DLD1 (cell line): Measurements from ENCODE around the gene FGD2.

Source experiments
- in situ Hi-C: cut with HindIII; loops from 2 replicates; pipeline ENCODE4 v1.10.0; 2017; ENCODE audit warnings: low sequenced_read_pairs

FGD2 gene

DNA sequence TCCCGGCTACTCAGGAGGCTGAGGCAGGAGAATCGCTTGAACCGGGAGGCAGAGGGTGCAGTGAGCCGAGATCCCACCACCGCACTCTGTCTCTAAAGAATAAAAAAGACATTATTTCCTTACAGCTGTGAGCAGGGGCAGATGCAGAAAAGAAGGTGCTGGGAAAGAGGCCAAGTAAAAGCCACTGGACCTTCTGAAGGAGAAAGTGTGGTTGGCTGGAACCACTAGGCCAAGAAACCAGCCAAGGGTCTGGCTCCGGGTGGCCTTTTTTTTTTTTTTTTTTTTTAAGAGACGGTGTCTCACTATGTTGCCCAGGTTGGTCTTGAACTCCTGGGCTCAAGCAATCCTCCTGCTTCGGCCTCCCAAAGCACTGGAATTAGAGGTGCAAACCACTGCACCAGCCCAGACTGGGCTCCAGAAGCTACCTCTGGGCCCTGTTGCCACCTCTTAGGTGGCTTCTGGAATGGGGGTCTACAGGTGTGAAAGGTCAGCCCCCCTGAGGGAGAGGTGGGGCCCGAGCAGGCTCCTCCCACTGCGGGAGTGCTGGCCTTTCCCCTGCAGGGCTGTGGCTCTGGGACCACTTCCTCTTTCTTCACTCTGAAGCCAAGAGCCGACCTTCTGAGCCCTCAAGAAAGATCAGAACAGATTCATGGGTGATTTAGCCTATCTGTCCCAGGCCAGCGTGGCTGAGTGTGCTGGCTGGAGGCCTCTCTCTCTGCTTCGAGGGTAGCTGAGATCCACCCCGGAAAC, at the start of gene FGD2:
TSS of gene FGD2 (plus strand) at position 595 of the 750 bp plus-strand sequence. CDS start 163 bp downstream, outside the sequence.
- in situ Hi-C loops = no loop called here

GRCh38 chr6:36955671-36956445, 49.6 kb upstream of the FGD2 start:
- in situ Hi-C loops = no loop called here

DNA sequence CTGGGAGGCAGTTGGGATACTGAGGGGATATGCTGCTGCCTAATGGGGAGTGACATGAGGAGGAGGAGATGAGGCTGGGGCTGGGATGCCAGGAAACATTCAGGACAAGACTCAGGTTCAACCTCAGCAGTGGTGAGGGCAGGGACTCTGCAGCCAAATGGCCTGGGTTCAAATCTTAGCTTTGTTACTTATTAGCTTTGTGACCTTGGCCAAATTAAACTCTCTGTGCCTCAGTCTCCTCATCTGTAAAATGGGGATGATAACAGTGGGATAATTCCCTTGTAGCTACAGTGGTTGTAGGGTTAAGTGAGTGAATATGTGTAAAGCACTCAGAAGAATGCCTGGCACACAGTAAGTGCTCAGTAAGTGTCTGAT, 49.0 kb upstream of the FGD2 start:
- in situ Hi-C loops = no loop called here

GRCh38 chr6:36957773-36958271, 47.6 kb upstream of the FGD2 start:
- in situ Hi-C loops = no loop called here

GRCh38 chr6:36958775-36959554, 46.5 kb upstream of the FGD2 start:
- in situ Hi-C loops = no loop called here

DNA sequence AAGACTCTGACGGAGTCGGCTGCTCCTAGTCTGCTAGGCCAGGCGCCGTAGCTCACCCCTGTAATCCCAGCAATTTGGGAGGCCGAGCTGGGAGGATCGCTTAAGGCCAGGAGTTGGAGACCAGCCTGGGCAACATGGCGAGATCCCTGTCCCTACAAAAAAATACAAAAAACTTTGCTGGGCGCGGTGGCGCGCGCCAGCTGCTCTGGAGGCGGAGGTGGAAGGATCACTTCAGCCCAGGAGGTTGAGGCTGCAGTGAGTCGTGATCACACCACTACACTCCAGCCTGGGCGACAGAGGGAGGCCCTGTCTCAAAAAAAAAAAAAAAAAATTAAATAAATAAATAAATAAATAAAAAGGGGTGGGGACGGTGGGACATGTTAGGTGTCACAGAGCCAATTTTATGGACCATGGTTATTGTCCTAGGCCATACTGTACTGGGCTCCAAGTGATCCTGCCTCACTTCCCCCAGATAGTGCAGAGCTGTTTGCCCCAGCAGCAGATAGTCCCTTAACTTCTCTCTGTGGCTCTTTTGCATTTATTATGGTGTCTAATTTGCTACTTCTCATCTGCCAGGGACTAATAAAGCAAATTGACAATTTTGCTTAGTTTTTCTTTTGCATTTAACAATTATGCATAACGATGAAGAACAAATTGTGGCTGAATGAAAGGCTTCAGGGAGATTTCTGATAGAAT, 45.8 kb upstream of the FGD2 start:
- in situ Hi-C loops = no loop called here

GRCh38 chr6:36961441-36962435, 43.7 kb upstream of the FGD2 start:
- in situ Hi-C loops = no loop called here

DNA sequence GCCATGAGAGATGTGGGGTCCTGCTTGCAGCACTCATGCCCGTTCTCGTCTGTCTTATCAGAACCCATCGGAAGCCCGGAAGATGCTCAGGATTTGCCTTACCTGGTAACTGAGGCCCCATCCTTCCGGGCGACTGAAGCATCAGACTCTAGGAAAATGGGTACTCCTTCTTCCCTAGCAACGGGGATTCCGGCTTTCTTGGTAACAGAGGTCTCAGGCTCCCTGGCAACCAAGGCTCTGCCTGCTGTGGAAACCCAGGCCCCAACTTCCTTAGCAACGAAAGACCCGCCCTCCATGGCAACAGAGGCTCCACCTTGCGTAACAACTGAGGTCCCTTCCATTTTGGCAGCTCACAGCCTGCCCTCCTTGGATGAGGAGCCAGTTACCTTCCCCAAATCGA, 42.6 kb upstream of the FGD2 start:
- in situ Hi-C loops = no loop called here

- in situ Hi-C loops = no loop called here
Observed at GRCh38 chr6:36963451-36964290, 41.8 kb upstream of the FGD2 start.

- in situ Hi-C loops = no loop called here
Observed at GRCh38 chr6:36964349-36964748, 41.1 kb upstream of the FGD2 start.

DNA sequence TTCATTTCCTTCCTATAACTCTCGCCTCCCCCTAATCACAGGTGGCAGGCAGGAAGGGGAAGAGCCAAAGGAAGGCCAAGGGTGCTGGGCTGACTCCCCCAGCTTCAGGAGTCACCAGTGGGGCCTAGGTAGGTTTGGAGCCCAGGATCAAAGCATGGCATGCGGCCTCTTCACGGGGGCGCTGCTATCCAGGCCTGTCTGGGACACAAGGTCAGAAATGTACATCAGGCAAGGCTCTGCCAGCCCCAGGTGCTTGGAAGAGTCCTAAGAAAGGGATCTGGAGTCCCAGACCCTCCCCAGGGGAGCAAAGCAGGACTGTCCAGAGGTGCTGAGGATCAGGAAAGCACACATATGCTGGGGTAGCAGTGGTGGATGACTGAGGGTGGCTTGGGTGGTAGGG, 40.5 kb upstream of the FGD2 start:
- in situ Hi-C loops = no loop called here

DNA sequence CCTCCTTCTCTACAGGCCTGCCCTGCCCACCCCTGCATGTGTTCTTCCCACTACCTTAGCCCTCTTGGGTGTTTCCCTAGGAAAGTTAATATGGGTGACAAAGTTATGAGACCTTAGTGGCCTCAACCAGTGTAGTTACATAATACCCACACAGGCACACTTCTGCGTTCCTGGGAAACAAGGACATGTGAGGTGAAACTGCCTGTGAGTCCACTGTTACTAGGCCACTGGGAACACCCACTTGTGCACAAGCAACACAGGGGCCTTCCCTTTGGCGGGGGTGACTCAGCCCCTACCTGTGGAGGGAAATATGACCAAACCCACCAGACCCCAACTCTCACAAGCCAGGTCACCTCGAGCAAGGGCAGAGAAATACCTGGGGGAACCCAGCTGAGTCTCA, 38.2 kb upstream of the FGD2 start:
- in situ Hi-C loops = no loop called here

DNA sequence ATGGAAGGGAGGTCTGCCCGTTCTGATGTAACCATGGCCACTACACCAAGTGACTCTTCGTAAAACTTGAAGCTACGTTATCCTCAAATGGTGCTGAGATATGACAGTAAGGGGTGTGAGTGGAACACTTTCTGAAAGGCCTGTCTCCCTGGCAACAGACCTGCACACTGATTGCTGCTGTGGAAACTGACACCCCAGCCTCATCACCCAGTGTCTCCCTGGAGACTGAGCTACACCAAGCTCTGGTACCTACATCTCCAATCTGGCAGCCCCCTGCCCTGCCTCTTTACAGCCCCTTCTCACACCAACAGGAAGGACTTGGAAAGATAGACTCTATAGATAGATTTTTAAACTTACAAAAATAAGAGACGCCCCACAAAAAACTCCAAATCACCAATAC, 37.7 kb upstream of the FGD2 start:
- in situ Hi-C loops = no loop called here

DNA sequence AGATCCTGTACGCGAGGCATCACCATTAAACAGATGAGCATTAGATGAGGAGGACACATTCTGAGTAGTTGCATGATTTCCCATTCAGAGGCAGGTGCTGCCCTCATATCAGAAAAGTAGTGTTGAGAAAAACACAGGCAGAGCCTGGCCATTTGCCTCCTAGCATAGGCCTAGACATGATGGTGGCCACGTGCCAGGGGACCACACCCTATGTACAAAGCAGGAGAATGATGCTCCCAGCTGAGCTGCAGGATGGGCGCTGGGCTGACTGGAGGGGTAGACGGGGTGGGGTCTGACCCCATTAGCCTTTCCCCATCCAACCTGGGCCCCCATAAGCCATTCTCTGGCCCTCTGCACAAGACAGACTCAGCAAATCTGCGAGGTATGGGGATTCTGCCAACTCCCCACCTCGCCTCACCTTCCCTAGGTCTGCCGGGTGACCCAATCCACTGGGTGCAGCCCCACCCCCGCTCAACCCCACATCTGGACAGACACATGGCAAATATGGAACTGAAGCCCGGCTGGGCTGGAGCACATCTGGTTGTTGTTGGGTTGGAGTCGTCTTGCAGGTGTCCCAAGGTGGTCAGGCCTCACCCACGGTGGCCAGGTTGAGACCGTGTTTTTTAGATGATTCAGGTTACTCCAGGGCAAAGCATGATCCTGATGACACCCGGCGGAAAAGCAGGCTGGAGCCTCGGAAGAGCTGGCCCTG, 37.0 kb upstream of the FGD2 start:
- in situ Hi-C loops = no loop called here

- in situ Hi-C loops = no loop called here
Observed at GRCh38 chr6:36969240-36969691, 36.2 kb upstream of the FGD2 start.

- in situ Hi-C loops = no loop called here
Observed at GRCh38 chr6:36969988-36970891, 35.2 kb upstream of the FGD2 start.
